Lung (tissue), 12 donors: ENCODE measurements around the gene FRMD8. TPM values are rescaled to one million over a fixed set of nuclear protein-coding genes. Genes with fewer than 3 reads are reported as not detected.

Source experiments
- ATAC-seq: fragments of 200-7000 bp; cut with Tn5 transposase; one replicate; pipeline ENCODE4 v1.9.1; 2020; ENCODE audit warnings: moderate number of reproducible peaks; ENCODE audit not compliant: insufficient read depth, low FRiP score
- DNase-seq, 3 donors: peaks; one replicate each; pipeline ENCODE4 v3.0.0-alpha.2; 2013 to 2017
- H3K27ac ChIP-seq, 2 donors: one replicate each; pipeline ENCODE4 v1.5.1; 2013; ENCODE audit warnings: mild to moderate bottlenecking in 2 of 2, moderate library complexity in 2 of 2, control low read depth in 1 of 2, inconsistent platforms in 1 of 2, low read depth in 1 of 2, low read length in 1 of 2
- H3K27me3 ChIP-seq, 3 donors: one replicate each; pipeline ENCODE4 v1.5.1; 2013; ENCODE audit warnings: low read length in 2 of 3; ENCODE audit not compliant: control insufficient read depth in 3 of 3, insufficient read depth in 3 of 3
- H3K36me3 ChIP-seq, 4 donors: one replicate each; pipeline ENCODE4 v1.5.1; 2013; ENCODE audit warnings: low read length in 4 of 4, mild to moderate bottlenecking in 1 of 4, moderate library complexity in 1 of 4; ENCODE audit not compliant: control insufficient read depth in 4 of 4, insufficient read depth in 4 of 4
- H3K4me1 ChIP-seq, 5 donors: one replicate each; pipeline ENCODE4 v1.5.1; 2013; ENCODE audit warnings: low read length in 5 of 5, mild to moderate bottlenecking in 2 of 5, moderate library complexity in 1 of 5; ENCODE audit not compliant: control insufficient read depth in 5 of 5, insufficient read depth in 5 of 5
- H3K4me3 ChIP-seq: one replicate; pipeline ENCODE4 v1.5.1; 2013; ENCODE audit warnings: mild to moderate bottlenecking, control low read depth, moderate library complexity
- H3K9ac ChIP-seq, 2 donors: one replicate each; pipeline ENCODE4 v1.5.1; 2013; ENCODE audit warnings: low read length in 2 of 2, control low read depth in 1 of 2; ENCODE audit not compliant: insufficient read depth in 1 of 2
- H3K9me3 ChIP-seq, 4 donors: one replicate each; pipeline ENCODE4 v1.5.1; 2013; ENCODE audit warnings: low read length in 3 of 4, mild to moderate bottlenecking in 1 of 4, moderate library complexity in 1 of 4; ENCODE audit not compliant: control insufficient read depth in 4 of 4, insufficient read depth in 3 of 4
- WGBS, 2 donors: extraction: QIAGEN DNeasy Blood & Tissue Kit; methylation state at CpG; one replicate each; pipeline ENCODE4 v1.1.7; 2013; 5-methylcytosine and 5-hydroxymethylcytosine counted together
- polyA plus RNA-seq, 2 donors: library from polyadenylated mRNA; stranded (reverse); fragments of 200-250 nt; gene quantifications; one replicate each; pipeline ENCODE4 v1.2.1, GENCODE V29; 2013
- total RNA-seq, 2 donors: library from RNA; depleted of rRNA in 1 of 2; stranded (reverse); fragments of >200 nt in 1 of 2; gene quantifications; one replicate each; pipeline ENCODE4 v1.2.1, GENCODE V29; 2014 to 2021
- TF ChIP-seq, protein P1 (sequence below): IDR thresholded peaks from 2 replicates; pipeline ENCODE4 v1.5.1; 2012; ENCODE audit warnings: mild to moderate bottlenecking; ENCODE audit errors: control extremely low read depth, extremely low read depth
- donor health status: control.
- donor health status: control.
- donor health status: Bipolar disorder and iron deficiency.
- donor health status: healthy.
- donor health status: DM: yes; HTN: yes; CAD: no.

Gene FRMD8
- total and polyA plus RNA-seq, 4 donors, result 15.8 to 39.9 (median 22.1) TPM

DNA sequence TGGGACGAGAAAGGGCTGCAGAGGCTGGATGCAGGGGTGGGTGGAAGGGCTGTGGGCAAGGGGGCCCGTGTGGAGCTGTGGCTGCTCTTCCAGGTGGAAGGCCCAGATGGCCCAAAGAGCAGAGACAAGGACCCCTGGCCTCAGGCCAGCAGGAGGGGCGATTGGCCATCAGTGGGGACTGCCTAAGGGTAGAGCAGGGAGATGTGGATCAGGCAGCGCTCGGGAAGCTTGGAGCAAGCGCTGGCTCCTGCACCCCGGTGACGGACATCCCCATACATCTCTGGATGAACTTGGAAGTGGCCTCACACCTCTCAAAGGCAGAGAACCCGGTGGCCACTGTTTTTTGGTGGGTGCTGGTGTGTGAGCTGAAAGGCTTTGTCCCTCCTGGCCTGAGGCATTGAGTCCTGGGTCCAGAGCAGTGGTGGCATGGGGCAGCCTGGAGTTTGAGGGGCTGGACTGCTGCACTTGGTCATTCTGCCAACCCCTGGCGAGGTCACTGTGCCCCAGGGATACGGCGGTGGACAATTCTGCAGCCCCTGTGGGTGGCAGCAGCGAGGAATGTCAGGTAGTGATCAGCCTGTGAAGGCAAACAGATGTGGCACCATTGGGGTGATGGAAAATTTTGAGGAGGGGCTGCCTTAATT is 5.9 kb downstream of the FRMD8 start:
- H3K4me1 ChIP-seq, result peaks cover 0 to 26% (median 19%) of the 10 kb centered on the region in 5 donors

DNA sequence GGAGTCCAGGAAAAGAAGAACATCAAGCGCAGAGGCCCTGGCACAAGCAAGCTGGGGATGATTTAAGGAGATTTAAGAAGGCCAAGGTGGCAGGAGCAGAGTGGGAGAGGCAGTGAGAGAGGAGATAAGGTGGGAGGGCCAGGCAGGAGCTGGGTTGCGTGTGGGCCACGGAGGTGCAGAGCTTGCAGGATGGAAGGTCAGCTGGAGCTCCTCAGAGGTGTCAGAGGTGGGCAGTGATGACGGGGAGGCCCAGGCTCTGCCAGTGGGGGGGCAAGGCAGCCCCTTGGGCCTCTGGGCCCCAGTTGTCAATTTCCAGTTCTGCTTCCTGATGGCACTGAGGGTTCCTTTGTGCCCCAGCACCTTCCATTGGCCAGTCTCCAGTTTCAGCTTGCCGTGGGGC is 6.5 kb downstream of the FRMD8 start:
- Histone ChIP-seq H3K36me3 (peaks cover 0 to 61% (median 2%) of the 10 kb centered on the region in 4 donors), H3K27ac (peak overlapping the region in 1 of 2 donors; percentile 6), H3K4me1 (peaks cover 0 to 26% (median 18%) of the 10 kb centered on the region in 5 donors), H3K4me3 (no peak overlapping the region), H3K9ac (no peak overlapping the region), H3K9me3 (no peaks in the 10 kb centered on the region), H3K27me3 (no peaks in the 10 kb centered on the region)
- no peak for ATAC-seq
- 92 to 98% methylated on average over 5 of the region's 5 CpGs for WGBS, 2 donors
- TF ChIP-seq, protein P1, sequence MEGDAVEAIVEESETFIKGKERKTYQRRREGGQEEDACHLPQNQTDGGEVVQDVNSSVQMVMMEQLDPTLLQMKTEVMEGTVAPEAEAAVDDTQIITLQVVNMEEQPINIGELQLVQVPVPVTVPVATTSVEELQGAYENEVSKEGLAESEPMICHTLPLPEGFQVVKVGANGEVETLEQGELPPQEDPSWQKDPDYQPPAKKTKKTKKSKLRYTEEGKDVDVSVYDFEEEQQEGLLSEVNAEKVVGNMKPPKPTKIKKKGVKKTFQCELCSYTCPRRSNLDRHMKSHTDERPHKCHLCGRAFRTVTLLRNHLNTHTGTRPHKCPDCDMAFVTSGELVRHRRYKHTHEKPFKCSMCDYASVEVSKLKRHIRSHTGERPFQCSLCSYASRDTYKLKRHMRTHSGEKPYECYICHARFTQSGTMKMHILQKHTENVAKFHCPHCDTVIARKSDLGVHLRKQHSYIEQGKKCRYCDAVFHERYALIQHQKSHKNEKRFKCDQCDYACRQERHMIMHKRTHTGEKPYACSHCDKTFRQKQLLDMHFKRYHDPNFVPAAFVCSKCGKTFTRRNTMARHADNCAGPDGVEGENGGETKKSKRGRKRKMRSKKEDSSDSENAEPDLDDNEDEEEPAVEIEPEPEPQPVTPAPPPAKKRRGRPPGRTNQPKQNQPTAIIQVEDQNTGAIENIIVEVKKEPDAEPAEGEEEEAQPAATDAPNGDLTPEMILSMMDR, result no peak
- DNase-seq, result no peak

More for the DNA sequence above, 5.9 kb downstream of the FRMD8 start:
- peaks cover 0 to 57% (median 2%) of the 10 kb centered on the region in 4 donors for H3K36me3 ChIP-seq
- peak overlapping the region in 1 of 2 donors; percentile 42 for H3K27ac ChIP-seq
- H3K4me3 ChIP-seq, result no peak overlapping the region
- no peaks in the 10 kb centered on the region for H3K9me3 ChIP-seq
- no peak for DNase-seq
- H3K27me3 ChIP-seq, result no peaks in the 10 kb centered on the region
- WGBS, 2 donors, result 88 to 89% methylated on average over 9 to 13 of the region's 13 CpGs
- TF ChIP-seq, protein P1, result no peak
- ATAC-seq, result no peak
- no peak overlapping the region for H3K9ac ChIP-seq

DNA sequence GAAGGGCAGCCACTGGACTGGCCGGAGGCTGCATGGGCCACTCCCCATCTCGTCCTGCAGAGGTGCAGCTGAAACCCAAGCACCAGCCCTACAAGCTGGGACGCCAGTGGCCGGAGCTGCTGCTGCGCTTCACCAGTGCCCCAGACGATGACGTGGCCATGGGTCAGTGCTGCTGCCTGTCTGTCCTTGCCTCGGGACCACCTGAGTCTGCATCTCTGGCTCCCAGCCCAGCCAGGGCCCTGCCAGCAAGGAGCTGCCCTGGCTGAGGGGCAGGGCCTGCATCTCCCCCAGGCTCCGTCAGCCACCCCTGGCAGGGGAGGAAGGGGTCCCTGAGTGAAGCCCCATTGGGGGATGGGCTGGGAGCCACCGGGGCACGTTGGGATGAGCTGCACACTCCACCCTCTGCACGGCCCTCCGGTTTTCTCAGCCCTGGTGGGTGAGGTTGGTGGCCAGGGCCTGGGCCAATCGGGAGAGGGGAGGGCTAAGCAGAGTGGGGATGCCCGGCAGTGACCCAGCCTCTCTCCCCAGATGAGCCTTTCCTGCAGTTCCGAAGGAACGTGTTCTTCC is 7.2 kb downstream of the FRMD8 start:
- Histone ChIP-seq H3K9me3 (no peaks in the 10 kb centered on the region), H3K4me3 (no peak overlapping the region), H3K27me3 (no peaks in the 10 kb centered on the region), H3K27ac (no peak overlapping the region), H3K4me1 (peaks cover 0 to 24% (median 17%) of the 10 kb centered on the region in 5 donors), H3K9ac (no peak overlapping the region), H3K36me3 (peaks cover 0 to 67% (median 4%) of the 10 kb centered on the region in 4 donors)
- WGBS, 2 donors, result 86 to 94% methylated on average over 17 of the region's 17 CpGs
- DNase-seq (no peak), ATAC-seq (no peak)
- TF ChIP-seq, protein P1, result no peak
